HepG2 (cell line): ENCODE results near the gene BLCAP. TPM values are rescaled to one million over a fixed set of nuclear protein-coding genes. Genes with fewer than 3 reads are reported as not detected.

Experiments
- ATAC-seq: fragments of 200-7000 bp; cut with Tn5 transposase; 3 replicates; pipeline ENCODE4 v1.9.1; 2020; ENCODE audit warnings: mild to moderate bottlenecking, moderate library complexity
- BruUV-seq: library from RNA; stranded (reverse); fragments of 400-500 nt; replicated peaks from 2 replicates; lab custom pipeline; 2021; lab: Mats Ljungman, UMichigan
- CTCF ChIA-PET: fragments of 300-600 bp; formaldehyde crosslinking; extraction: SDS; loops from one replicate; lab custom pipeline; 2021; ENCODE audit warnings: low total read pairs, inconsistent platforms, low intra/inter-chr PET ratio; lab: Yijun Ruan, JAX
- POLR2A ChIA-PET: fragments of 350-600 bp; sonication (Branson Sonifier 250); formaldehyde crosslinking; loops from one replicate; lab custom pipeline; 2020; ENCODE audit warnings: antibody characterized with exemption, inconsistent platforms; lab: Yijun Ruan, JAX
- DNase-seq: peaks from one replicate; pipeline ENCODE4 v3.0.0-alpha.2; 2015; ENCODE audit warnings: low spot score
- FAIRE-seq: peaks from 3 replicates; lab custom pipeline; 2011; peaks lifted over from hg19 to GRCh38; lab: Jason Lieb, UNC
- H2AFZ ChIP-seq: one replicate; pipeline ENCODE4 v1.6.1; 2011; ENCODE audit warnings: low read length, inconsistent platforms
- H3K27ac ChIP-seq: fragments of 300-600 bp; 3 replicates; pipeline ENCODE4 v1.8.0; 2011; ENCODE audit warnings: mixed run types, mild to moderate bottlenecking, mixed read lengths, low read length, inconsistent platforms; ENCODE audit not compliant: insufficient read depth; ENCODE audit errors: extremely low read length
- H3K27me3 ChIP-seq, 2 experiments: fragments of 200-600 bp in 1 of 2; 2 replicates in 1 of 2; 3 replicates in 1 of 2; pipeline versions ENCODE4 v1.6.0 to v1.8.0; 2011; ENCODE audit warnings: low read length in 2 of 2, mild to moderate bottlenecking in 2 of 2, moderate library complexity in 2 of 2, inconsistent platforms in 1 of 2; ENCODE audit not compliant: insufficient read depth in 2 of 2, control insufficient read depth in 1 of 2
- H3K36me3 ChIP-seq, 2 experiments: fragments of 200-600 bp in 1 of 2; replicated peaks in 1 of 2; 2 replicates in 1 of 2; 3 replicates in 1 of 2; pipeline versions ENCODE4 v1.5.1 to v1.8.0; 2011; ENCODE audit warnings: low read length in 2 of 2, inconsistent platforms in 1 of 2; ENCODE audit not compliant: insufficient read depth in 2 of 2, control insufficient read depth in 1 of 2
- H3K4me1 ChIP-seq: 2 replicates; pipeline ENCODE4 v1.5.1; 2012; ENCODE audit warnings: low read length, inconsistent platforms; ENCODE audit not compliant: insufficient read depth
- H3K4me2 ChIP-seq: 2 replicates; pipeline ENCODE4 v1.6.0; 2011; ENCODE audit warnings: low read depth, low read length, inconsistent platforms
- H3K4me3 ChIP-seq, 3 experiments: fragments of 200-600 bp in 1 of 3; sonication (generic), shearing (Covaris generic) in 1 of 3; replicated peaks in 1 of 3; 2 replicates each; pipeline ENCODE4 v1.5.1; 2011 to 2016; ENCODE audit warnings: low read length in 3 of 3, inconsistent platforms in 2 of 3, low read depth in 2 of 3, mild to moderate bottlenecking in 2 of 3, control low read depth in 1 of 3, mixed read lengths in 1 of 3; ENCODE audit not compliant: insufficient read depth in 1 of 3
- H3K79me2 ChIP-seq: one replicate; pipeline ENCODE4 v1.6.1; 2011; ENCODE audit warnings: low read length, inconsistent platforms; ENCODE audit not compliant: insufficient read depth
- H3K9ac ChIP-seq: 2 replicates; pipeline ENCODE4 v1.6.0; 2011; ENCODE audit warnings: mild to moderate bottlenecking, low read depth, low read length, inconsistent platforms; ENCODE audit not compliant: insufficient read depth
- H3K9me3 ChIP-seq: 2 replicates; pipeline ENCODE4 v1.5.1; 2012; ENCODE audit warnings: mild to moderate bottlenecking, low read length
- H4K20me1 ChIP-seq: 2 replicates; pipeline ENCODE4 v1.6.0; 2011; ENCODE audit warnings: inconsistent platforms, mild to moderate bottlenecking, low read length, moderate library complexity; ENCODE audit not compliant: insufficient read depth
- DNMT1 ChIP-seq: sonication (generic); formaldehyde crosslinking; IDR thresholded peaks from 2 replicates; pipeline ENCODE4 v1.5.1; 2020; ENCODE audit warnings: mild to moderate bottlenecking, missing genetic modification reagents
- HMG20A ChIP-seq: IDR thresholded peaks from 2 replicates; pipeline ENCODE4 v1.6.1; 2016; ENCODE audit warnings: borderline replicate concordance
- KMT2B ChIP-seq: IDR thresholded peaks from 2 replicates; pipeline ENCODE4 v1.6.1; 2016; ENCODE audit warnings: missing genetic modification reagents, missing compliant biosample characterization
- MEF2D ChIP-seq: sonication (generic); formaldehyde crosslinking; IDR thresholded peaks from 2 replicates; pipeline ENCODE4 v1.5.1; 2020; ENCODE audit warnings: mild to moderate bottlenecking, missing genetic modification reagents
- PRDM10 ChIP-seq: sonication (generic); formaldehyde crosslinking; IDR thresholded peaks from 2 replicates; pipeline ENCODE4 v1.4.0; 2020; ENCODE audit warnings: low read depth, missing genetic modification reagents
- ZNF121 ChIP-seq: sonication (generic); formaldehyde crosslinking; IDR thresholded peaks from 2 replicates; pipeline ENCODE4 v1.5.0; 2020; ENCODE audit warnings: mild to moderate bottlenecking, missing genetic modification reagents
- ZNF230 ChIP-seq: sonication (generic); formaldehyde crosslinking; IDR thresholded peaks from 2 replicates; pipeline ENCODE4 v1.4.0; 2020; ENCODE audit warnings: mild to moderate bottlenecking, missing genetic modification reagents
- ZNF496 ChIP-seq: sonication (generic); formaldehyde crosslinking; IDR thresholded peaks from 2 replicates; pipeline ENCODE4 v1.8.1; 2023; ENCODE audit warnings: mild to moderate bottlenecking, moderate library complexity, missing genetic modification reagents; ENCODE audit not compliant: insufficient replicate concordance
- ZNF597 ChIP-seq: sonication (generic); formaldehyde crosslinking; IDR thresholded peaks from 2 replicates; pipeline ENCODE4 v1.5.0; 2020; ENCODE audit warnings: missing genetic modification reagents
- ZNF674 ChIP-seq: sonication (generic); formaldehyde crosslinking; IDR thresholded peaks from 2 replicates; pipeline ENCODE4 v1.5.0; 2020; ENCODE audit warnings: low read depth, mild to moderate bottlenecking, missing genetic modification reagents
- WGBS: methylation state at CpG from one replicate; pipeline ENCODE4 v1.1.6; 2017; ENCODE audit warnings: low lambda C conversion rate; 5-methylcytosine and 5-hydroxymethylcytosine counted together
- in situ Hi-C: cut with HindIII; loops from 2 replicates; pipeline ENCODE4 v1.10.0; 2017; ENCODE audit warnings: low pct_unique_long_range_greater_than_20kb; ENCODE audit not compliant: extremely low pct_ligation_motif_present
- intact Hi-C: fragments of 100-400 bp; cut with micrococcal nuclease; formaldehyde crosslinking; loops from one replicate; pipeline ENCODE4 v1.10.0; 2022; ENCODE audit not compliant: unreplicated experiment
- polyA plus RNA-seq, 8 experiments: library from polyadenylated mRNA; depleted of rRNA in 3 of 8; stranded (reverse) in 7 of 8; unstranded in 1 of 8; fragments of >200 nt; fragmentation: Illumina TruSeq in 4 of 8; extraction: Trizol in 4 of 8; gene quantifications; 2 replicates each; pipeline versions ENCODE4 v1.2.1 to v1.2.3, GENCODE V29; 2011 to 2016; ENCODE audit warnings: low read depth in 4 of 8, missing spikeins in 1 of 8, mixed read lengths in 1 of 8; ENCODE audit not compliant: insufficient read depth in 1 of 8
- total RNA-seq, 5 experiments: library from RNA; depleted of rRNA; stranded (reverse); fragments of >200 nt; fragmentation: Illumina TruSeq; extraction: Trizol; gene quantifications; 2 replicates each; pipeline ENCODE4 v1.2.3, GENCODE V29; 2016; ENCODE audit warnings: low read depth in 1 of 5

Gene BLCAP
- total and polyA plus RNA-seq, 2 of the 13 experiments (the other 11 are each of a cell fraction or from before 2014, with no cell fraction given): 52.4 to 86.8 TPM

- Histone ChIP-seq H3K4me2 (no peak overlapping the region), H3K79me2 (peaks cover under 1% of the 10 kb centered on the region), H3K9me3 (no peaks in the 10 kb centered on the region), H4K20me1 (no peaks in the 10 kb centered on the region; the same call in 1 of the 2 replicates), H2AFZ (no peak overlapping the region), H3K27ac (no peak overlapping the region), H3K9ac (no peak overlapping the region), H3K4me3 (no peak overlapping the region), H3K4me1 (peaks cover 29% of the 10 kb centered on the region), H3K27me3 (no peaks in the 10 kb centered on the region), H3K36me3 (peaks cover 7 to 41% of the 10 kb centered on the region in 2 experiments; a peak in 4 of 5 replicates)
- intact Hi-C loops (no loop called here), in situ Hi-C loops (no loop called here)
- WGBS: 95% methylated on average over 5 of the region's 5 CpGs
- ChIA-PET CTCF (no interaction called here), POLR2A (interaction anchor here (1.5 kb wide), 1 partner anchor 18 kb away, joined by 4 read pairs; the partner anchor contains the start of gene BLCAP)
- no peak for ATAC-seq
- TF ChIP-seq ZNF674 (CRISPR knock-in tag) (no peak), MEF2D (CRISPR knock-in tag) (no peak)
- no peak for FAIRE-seq
- no peak for DNase-seq
- TSS peak; percentile 7 for BruUV-seq
Measured at GRCh38 chr20:37510226-37510625, 17.4 kb downstream of the BLCAP start.

- no peaks in the 10 kb centered on the region for H3K9me3 ChIP-seq
- H3K79me2 ChIP-seq: no peaks in the 10 kb centered on the region
- peaks cover 0 to 14% of the 10 kb centered on the region in 2 experiments; a peak in 1 of 5 replicates for H3K36me3 ChIP-seq
- H3K27ac ChIP-seq: peak overlapping the region; percentile 52
- peak; percentile 28 for ATAC-seq
- intact Hi-C loops: no loop called here
- no peak overlapping the region for H2AFZ ChIP-seq
- in situ Hi-C loops: no loop called here
- H3K27me3 ChIP-seq: no peaks in the 10 kb centered on the region
- CTCF ChIA-PET: no interaction called here
- DNase-seq: no peak
- FAIRE-seq: no peak
- 0 out of 2 replicates have a peak overlapping the region, but pooled peaks have one; percentile 11 for H3K9ac ChIP-seq
- H3K4me1 ChIP-seq: peaks cover 38% of the 10 kb centered on the region
- WGBS: 42% methylated on average over 4 of the region's 4 CpGs
- peak overlapping the region; percentile 59 for H3K4me2 ChIP-seq
- BruUV-seq: no TSS peak
- H3K4me3 ChIP-seq: no peak overlapping the region
- POLR2A ChIA-PET: interaction anchor here (0.9 to 3.6 kb wide), 10 partner anchors 11 to 229 kb away, joined by 3 to 44 read pairs (median 5); partner anchors contain the start of genes BLCAP and MANBAL
- no peaks in the 10 kb centered on the region for H4K20me1 ChIP-seq
- TF ChIP-seq PRDM10 (CRISPR knock-in tag): no peak
- no peak for TF ChIP-seq ZNF496 (CRISPR knock-in tag)
- TF ChIP-seq ZNF121 (CRISPR knock-in tag): no peak
- TF ChIP-seq ZNF230 (CRISPR knock-in tag): 0 out of 2 replicates have a peak, but pooled peaks have one; percentile 37
- TF ChIP-seq HMG20A (CRISPR knock-in tag): no peak
- TF ChIP-seq ZNF597 (CRISPR knock-in tag): no peak
- TF ChIP-seq DNMT1 (CRISPR knock-in tag): 0 out of 2 replicates have a peak, but pooled peaks have one; percentile 17
- TF ChIP-seq KMT2B (CRISPR knock-in tag): 0 out of 2 replicates have a peak, but pooled peaks have one; percentile 7
Measured at GRCh38 chr20:37506152-37506725, 21.4 kb downstream of the BLCAP start.
